HUDEP-2 (cell line): ENCODE data around the gene SLC8A3.

Experiments used
- DNase-seq, 76 experiments: peaks; one replicate each; lab custom pipeline; 2025; ENCODE audit not compliant: unreplicated experiment in 76 of 76; lab: John Stamatoyannopoulos, UW

The SLC8A3 gene

DNA sequence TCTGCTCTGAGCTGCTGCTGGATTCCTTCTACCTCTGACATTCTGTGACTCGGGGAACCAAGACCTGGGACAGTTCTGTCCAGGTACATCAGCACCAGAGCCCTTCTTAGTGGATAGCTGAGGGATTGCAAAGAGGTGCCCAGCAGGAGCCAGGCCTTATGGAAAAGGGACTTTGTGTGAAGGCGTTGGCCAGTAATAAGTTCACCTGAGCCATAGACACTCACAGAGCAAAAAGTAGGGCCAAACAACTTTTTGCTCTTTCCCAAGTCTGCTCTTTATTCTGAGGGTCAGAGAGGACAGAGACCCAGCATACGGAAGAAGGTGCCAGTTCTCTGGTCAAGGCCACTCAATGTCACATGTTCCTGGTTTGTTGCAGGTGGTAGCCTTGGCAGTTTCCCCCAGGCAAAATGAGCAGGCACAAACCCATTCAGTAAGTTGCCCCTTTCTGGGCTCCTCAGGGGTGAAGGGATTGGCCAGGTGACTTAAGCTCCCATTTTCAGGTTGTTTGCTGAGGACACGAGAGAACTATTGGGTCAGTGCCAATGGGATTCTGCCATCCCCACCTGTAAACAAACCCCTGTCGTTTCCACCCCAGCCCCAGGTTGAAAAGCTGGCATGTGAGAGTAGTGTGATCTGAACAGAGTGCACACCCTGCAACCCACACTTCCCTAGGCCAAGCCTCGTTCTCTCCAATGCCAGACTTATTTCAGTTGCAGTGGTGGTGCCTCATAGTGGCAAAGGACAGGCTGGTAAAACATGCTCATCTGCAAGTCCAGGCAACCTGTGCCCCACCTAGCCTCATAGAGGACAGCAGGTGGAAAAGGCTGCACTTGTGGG, 159.2 kb downstream of the SLC8A3 start:
- no peak for DNase-seq

DNA sequence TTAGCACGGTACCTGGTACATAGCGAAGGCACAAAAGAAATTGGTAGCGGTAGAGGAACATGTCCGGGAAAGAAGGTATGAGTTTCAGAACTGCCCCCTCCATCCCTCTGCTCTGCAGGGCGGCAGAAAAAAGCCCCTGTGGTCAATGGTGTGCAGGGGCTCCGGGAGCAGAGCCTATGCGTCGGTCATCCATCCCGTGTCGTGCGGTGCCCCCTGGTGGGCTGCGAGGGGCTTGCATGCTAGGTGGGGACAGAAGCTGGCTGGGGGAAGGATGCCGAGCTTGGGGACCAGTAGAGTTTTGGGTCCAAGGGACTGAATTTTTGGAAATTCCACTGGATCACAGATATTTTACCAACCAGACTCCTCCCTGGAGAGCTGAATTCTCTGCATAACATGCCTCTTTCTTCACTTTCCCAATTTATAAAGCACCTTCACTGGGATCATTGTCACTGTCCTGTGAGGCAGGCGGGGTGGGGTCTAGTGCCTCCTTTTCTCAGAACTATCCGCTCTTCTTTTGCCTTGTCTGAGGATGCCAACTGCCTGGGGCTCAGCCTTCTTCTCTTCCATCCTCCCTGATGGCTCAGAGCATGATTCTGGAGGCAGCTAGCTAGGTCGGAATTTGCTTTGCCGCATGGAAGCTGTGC, 160.8 kb downstream of the SLC8A3 start:
- DNase-seq, result peak in 53 of 76 experiments; percentile 2 to 72 (median 26)

DNA sequence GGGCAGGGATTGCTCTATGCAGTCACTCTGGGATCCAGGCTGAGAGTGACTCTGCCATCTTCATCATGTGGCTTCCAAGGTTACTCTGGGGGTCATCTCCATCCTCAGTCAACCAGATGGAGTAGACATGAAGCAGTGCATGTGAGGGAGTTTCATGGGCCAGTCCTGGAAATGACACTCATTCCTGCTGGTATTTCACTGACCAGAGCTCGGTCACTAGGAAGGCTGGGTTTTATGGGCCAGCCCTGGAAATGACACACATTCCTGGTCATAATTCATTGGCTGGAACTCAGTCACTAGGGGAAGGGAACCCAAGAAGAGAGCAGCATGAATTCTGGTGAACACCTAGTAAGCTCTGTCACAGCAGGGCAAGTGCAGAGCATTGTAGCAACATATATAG, 164.9 kb downstream of the SLC8A3 start:
- DNase-seq, result no peak

DNA sequence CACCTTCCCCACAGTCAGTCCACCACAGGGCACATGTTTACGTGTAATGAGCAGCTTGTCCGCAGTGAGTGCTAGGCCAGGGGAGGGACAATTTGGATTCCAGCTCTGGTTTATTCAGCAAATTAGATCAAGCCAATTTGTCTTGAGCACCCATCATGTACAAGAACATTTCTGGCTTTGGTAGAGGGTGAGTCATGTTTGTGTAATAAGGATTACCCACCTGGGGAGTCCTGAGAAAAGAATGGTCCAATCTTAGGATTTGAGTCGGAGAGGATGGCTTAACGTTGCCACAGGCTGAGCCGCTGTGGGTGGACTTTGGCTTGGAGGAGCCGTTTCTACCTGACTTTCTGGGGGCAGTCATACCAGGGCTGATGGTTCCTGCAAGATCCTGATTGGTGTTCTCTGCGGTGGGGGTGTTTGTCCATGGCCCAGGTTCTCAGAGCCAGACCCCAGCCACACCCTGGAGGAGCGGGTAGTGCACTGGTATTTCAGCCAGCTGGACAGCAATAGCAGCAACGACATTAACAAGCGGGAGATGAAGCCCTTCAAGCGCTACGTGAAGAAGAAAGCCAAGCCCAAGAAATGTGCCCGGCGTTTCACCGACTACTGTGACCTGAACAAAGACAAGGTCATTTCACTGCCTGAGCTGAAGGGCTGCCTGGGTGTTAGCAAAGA, 165.8 kb downstream of the SLC8A3 start:
- DNase-seq, result no peak

DNA sequence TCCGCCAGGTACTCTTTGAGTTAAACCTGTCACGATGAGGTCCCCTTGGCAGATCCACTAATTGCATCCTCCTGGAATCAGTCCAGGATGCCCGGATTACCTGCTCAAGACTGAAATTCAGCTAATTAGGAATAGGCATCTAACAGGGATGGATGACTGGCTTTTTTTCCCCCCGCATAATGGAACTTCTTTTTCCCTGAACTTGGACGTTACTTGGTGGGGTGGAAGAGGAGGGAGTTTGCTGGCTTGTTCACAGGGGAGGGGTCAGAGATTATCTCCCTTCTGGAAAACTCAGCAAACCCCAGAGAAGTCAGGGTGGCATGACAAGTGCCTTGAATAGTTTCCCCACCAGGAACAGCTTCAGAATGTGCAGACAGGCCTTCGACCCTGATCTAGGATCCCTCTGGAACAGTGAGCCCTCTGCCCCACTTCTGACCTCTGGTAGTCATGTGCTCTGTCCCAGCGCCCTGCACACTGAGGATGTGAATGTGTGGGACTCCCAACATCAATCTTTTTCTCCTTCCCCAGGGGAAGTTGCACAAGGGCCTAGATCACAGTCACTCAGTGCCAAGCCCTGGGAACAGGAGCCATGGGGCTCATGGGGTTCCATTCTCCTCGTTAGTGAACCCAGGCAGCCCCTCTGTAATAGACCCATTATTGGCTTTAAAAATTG, 167.1 kb downstream of the SLC8A3 start:
- no peak for DNase-seq

DNA sequence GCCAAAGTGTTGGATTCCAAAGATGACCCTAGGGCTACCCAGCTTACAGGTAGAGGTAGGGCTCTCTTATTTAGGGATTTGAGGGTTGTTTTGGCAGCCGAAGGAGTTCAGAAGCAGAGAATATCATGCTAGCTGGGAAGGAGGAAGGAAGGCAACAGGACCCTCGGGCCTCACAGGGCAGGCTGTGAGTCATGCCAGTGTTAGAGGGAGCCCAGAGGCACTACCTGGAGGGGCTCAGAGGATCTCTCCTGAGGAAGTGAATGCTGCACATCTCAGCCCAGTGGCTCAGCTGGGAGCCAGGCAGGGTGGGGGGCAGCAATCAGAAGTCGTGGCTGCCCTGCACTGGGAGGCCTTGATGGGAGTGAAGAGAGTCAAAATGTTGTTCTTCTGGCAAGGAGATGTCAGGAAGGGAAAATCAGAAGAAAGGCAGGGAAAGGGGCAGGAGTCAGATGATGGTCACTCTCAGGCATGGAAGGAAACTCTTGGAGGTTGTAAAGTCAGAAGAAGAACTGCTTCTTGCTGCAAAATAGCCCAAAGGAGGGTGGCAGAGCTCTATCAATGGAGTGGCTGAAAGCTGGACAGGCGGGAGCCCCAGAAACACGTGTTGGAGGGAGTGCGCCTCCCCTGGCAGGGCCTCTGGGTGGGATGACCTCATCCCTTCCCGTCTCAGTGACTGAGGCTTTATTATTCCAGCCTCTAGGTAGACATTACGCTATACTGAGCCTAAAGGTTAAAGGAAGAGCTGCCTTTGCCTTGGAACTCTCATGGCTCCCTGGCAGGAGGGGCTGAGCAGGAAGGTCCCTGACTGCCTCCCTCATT, 168.2 kb downstream of the SLC8A3 start:
- no peak for DNase-seq

DNA sequence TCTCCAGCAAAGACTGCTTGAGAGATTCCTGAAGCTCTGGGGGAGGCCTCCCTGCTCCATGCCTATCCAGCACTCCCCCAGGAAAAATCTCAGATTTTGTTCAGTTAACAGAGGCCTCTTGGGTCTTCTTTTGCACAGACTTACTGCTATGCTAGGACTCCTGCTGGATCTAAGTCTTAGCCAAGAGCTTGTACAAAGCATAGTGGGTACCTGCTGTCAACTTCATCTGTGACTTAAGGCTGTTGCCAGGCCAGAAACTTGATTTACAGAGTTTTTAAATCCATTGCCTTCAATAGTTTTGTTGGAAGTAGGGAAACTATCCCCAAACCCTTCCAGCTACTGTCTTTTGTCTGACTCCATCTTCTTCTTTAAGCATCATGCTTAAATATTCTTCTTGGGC, 169.1 kb downstream of the SLC8A3 start:
- DNase-seq, result no peak

DNA sequence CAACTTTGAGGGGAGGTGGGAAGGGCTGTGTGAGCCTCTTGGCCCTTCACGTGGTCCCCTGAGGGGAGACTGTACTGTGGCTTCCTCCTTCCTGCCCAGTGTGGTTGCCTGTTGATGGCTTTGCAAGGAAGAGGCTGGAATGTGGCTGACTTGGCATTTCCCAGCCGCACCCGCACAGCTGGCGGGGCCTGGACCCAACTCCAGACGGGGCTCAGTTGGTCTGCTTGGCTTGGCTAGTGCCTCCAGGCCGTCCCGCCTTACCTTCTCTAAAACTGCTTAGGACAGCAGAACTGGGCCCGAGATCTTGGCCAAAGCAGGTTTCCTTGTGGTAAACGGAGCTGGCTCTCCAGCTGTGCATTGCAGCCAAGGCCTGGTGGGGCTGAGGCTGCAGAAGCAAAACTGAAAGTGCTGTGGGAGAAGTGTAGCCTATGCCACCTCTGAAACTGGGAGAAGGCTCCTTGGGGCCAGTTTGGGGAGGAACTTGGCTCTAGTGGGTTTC, 170.0 kb downstream of the SLC8A3 start:
- no peak for DNase-seq

DNA sequence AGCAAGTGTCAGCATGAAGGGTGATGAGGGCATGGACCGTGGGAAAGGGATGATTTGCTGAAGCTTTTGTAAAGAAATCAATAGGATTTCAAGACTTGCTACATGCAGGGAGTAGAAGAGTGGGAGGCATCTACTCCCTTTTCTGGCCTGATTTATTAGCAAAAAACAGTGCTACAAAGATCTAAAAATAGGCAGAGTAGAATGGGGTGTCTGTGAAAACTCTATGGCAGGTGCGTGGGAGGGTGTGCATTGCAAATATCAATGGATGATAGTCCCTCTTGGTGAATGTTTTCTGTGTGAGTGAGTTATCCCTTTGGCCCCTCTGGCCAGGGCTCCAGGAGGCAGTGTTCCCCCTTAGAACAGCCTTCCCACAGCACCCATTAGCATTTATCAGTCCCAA, 170.5 kb downstream of the SLC8A3 start:
- no peak for DNase-seq

DNA sequence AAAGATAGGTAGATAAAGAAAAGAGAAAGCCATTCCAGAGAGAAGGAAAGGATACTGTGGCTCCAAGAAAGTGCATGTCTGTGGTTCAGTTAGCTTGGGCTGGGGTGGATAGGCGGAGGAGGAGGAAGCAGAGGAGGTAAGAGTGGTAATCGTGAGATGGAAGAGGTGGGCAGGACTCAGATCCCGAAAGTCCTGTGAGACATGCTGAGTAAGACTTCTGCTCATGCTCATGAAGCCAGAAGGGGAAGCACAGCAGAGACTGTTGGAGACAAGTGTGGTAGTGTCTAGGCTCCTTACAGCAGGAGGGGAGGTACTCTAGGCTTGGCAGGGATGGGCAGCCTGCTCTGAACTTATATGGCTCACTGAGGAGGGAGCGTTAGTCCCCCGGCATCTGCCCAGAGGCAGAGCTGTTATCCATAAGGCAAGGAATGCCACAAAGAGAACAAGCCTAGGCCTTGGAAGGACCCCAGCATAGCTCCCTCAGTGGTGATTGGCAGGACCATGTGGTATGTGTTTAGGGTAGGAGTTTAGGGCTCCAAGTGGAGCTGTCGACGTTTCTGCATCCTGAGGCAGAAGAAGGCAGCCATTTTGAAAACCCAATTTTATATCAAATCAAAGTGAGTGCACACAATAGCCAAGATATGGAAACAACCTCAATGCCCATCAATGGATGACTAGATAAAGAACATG, 174.2 kb downstream of the SLC8A3 start:
- no peak for DNase-seq

DNA sequence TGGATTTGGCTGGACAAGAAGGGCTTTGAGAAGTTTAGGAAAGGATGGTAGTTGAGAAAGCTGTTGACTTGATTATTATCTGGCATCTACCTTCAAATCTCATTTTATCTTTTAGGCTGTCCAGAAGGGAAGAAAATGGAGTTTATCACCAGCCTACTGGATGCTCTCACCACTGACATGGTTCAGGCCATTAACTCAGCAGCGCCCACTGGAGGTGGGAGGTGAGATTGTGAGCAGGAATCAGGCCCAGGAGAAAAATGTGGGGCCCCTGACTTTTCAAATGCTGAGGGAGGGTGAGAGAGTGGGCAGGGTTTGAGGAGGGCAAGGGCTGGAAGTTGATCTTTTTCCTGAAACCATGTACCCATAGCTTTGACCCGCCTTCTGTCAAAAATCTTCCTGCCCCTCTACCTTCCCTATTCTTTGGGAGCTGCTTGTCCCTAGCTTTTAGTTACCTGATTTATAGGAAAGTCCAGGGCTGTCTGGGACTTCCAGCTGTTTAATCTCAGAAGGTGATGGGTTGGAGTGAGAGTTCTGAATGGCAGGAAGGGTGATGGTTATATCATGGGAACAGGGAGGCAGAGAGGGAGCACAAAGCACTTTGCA, 175.4 kb downstream of the SLC8A3 start:
- peak in 42 of 76 experiments; percentile 0 to 52 (median 20) for DNase-seq

DNA sequence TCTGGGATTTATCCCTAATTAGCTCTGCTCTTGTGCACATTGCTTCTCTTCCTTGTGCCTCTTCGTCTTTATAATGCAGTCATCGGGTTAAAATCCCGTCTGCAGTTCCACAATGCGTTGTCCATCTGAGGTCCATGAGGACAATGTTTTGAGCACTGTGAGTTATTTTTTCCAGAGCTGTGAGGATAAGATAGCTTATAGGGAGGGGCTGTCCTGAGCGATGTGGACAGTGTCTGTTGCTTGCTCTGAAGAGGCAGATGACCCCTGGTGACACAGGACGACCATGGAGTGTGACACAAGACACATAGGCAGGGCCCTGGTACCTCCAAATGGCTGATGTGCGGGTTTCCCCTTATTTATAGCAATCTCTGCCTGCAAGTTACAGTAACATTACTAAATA, 177.0 kb downstream of the SLC8A3 start:
- no peak for DNase-seq

DNA sequence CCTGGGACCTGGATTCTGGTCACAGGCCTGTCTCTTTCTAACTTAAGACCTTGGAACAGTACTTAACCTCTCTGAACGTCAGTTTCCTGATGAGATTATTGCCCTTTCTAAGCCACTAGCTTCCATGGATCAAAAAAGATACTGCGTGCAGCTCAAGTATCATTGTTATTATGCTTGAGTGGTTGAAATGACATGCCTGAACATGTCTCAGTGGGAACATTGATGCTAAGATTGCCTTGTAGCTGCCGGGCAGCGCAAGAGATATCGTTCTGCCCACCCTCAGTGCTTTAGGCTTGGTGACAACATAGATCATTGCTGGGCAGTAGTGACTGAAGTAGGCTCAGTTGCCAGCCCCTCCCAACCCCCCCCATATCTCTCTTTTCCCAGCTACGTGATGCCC, 177.7 kb downstream of the SLC8A3 start:
- DNase-seq, result no peak

DNA sequence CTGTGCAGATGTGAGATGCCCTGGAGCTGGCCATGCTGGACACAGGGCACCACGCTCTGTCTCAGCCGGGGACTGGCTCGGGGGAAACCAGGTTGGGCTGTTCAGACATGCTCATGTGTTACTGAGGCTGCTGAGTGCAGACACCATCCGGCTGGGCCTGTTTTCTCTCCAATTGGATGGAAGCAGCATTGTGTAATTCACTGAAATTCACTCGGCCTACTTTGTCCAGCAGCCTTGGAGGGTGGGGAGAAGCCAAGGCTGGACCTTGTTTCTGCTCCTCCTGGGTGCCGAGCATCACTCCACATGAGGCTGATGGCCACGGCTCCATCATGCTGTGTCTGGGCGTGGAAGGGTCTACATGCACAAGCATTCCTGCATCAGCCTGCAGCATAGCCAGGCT, 178.8 kb downstream of the SLC8A3 start:
- DNase-seq, result no peak

DNA sequence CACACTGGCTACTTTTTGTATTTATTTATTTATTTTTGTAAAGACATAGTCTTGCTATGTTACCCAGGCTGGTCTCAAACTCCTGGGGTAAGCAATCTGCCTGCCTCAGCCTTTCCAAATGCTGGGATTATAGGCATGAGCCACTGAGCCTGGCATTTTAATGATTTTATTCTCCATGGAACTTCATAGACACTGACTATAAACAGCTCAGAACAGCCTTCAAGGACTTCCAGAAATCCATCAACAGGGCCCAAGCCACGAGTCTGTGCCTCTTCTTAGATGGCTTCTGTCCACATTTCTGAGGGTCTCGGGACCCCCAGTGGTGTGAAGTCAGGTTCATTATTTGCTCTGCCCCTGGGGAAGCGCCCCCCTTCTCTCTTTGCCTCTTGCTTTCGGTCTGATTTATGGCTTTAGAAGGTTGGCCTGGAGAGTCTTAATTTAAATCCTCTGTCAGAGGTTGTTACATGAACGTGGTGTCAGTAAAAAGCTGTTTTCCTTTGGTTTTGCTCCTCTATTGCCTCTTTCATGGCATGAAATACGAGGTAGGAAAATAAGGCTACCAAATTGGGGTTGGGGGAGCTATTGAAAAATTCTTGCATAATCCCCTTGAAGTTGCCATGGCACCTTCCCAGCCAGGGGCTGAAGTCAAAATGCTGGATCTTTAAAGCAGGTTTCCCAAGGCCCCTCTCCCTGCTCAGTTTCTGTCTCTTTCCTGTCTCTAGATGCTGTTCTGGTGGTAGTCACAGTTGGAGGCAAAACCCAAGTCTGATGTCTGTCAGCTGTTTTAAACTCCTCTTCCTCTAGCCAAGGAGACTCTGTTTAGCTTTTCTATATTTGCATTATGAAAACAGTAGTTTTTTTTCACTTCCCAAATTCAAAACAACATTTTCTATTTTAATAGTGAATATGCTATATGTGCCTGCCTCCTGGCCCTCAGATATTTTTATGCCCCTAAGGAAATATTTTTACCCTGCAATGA, 180.2 kb downstream of the SLC8A3 start:
- DNase-seq, result no peak

DNA sequence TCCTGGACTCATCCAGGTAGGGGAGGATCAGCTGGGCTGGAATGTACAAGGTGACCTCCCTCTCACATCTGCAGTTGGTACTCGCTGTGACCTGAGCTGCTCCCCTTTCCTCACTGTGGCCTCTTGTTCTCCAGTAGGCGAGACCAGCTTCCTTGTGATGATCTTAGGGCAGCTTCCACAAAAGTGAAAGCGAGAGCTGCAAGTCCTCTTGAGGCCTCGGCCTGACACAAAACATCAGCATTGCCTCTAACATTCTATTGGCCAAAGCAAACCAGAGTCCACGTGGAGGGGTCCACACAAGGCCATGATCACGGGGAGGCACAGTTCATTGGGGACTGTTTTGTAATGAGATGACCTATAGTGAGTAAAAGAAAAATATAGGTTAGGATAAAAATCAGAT, 182.1 kb downstream of the SLC8A3 start:
- no peak for DNase-seq

DNA sequence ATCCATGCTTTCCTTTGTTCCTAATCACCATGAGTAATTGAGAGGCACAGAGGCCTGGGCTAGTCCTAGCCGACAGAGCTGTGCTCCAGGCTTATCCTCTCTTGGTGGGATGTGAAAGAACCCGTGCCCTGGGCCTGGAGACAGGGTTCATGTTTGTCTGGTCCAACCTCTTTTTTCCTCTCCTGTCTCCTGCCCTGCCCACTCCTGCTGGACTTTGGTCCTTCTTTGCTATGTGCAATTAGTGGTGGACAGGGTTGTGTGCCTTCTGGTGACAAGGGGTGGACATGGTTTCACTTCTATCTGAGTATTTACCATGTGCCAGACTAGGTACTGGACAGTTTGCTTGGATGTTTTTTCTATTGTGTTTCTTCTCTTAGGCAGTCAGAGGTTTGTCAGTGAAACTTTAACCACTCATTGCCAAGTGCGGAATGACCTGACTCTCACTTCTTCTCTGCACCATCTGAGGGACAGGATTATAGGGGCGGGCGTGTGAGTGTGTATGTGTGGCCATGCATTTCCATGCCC, 183.4 kb downstream of the SLC8A3 start:
- no peak for DNase-seq

DNA sequence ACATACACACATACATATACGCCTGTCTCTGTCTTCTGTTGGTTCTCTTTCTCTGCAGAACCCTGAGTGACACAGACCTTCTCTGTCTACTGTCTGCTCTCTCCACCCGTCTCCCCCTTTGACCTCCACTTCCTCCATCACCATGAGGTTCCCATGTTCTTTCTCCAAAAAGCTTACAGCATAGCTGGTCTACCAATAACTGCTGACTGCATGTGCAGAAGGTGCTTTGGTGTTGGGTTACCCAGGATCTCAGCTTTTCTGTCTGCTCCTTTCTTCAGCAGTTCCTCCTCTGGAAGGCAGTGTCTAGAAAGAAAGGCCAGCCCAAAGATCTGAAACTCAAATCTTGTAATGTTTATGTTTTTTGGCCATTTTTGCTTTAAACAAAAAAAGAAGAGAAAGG, 184.0 kb downstream of the SLC8A3 start:
- no peak for DNase-seq
